ENCODE results near the gene MYLIP.

The MYLIP gene

DNA sequence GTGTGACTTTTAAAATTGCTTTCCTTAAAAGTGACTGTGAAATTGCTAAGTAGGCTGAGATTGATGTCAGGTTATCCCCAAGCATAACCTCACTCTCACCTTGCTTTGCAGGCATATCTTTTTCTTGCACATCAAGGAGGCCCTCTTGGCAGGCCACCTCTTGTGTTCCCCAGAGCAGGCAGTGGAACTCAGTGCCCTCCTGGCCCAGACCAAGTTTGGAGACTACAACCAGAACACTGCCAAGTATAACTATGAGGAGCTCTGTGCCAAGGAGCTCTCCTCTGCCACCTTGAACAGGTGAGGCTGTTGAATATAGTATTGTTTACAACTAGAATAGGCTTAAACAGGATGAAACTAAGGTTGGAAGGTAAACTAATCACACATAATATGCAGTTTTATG lies 12.6 kb downstream of the MYLIP start:
- no peak for DNase-seq (ENCODE audit: low spot score)

DNA sequence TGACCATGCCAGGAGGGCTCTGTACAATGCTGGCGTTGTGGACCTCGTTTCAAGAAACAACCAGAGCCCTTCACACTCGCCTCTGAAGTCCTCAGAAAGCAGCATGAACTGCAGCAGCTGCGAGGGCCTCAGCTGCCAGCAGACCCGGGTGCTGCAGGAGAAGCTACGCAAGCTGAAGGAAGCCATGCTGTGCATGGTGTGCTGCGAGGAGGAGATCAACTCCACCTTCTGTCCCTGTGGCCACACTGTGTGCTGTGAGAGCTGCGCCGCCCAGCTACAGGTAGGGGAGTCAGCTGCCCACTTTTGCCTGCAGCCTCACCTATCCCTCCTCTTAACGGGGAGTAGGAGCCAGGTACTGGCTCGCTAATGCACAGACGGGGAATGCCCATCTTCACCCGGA lies 16.2 kb downstream of the MYLIP start:
- no peak for DNase-seq (ENCODE audit: low spot score)

DNA sequence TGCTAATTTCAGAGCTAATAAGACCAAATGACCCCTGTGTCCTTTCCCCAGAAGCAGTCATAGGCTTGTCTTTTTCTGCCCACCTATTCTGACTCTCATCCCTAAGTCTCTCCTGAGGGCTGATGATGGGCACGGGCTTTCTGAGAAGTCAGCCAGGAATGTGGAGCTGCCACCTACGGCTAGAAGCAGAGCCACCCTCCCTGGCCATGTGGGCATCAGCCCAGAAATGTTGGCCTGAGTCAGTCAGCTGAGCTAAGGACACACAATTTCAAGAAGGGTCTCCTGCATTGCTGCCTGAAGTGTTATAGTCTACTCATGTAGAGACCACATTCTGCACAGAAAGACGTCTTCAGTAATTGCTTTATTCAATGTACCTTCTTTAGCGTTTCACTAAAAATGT lies 17.1 kb downstream of the MYLIP start:
- DNase-seq (ENCODE audit: low spot score): no peak

DNA sequence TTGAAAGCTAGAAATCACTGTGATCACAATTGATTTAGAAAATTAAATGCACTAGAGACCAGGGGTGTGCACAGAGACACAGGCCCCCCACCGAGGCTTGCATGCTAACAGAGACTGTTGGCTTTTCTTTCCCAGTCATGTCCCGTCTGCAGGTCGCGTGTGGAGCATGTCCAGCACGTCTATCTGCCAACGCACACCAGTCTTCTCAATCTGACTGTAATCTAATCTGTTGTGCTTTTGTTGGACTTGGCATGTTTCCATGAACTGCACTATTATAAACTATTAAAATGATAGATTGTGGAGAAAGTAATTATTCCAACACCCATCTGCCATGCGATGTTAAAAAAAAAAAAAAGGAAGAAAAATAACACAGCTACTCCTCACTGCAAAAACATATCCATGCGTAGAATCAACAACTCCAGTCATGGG lies 17.7 kb downstream of the MYLIP start:
- DNase-seq (ENCODE audit: low spot score): no peak

DNA sequence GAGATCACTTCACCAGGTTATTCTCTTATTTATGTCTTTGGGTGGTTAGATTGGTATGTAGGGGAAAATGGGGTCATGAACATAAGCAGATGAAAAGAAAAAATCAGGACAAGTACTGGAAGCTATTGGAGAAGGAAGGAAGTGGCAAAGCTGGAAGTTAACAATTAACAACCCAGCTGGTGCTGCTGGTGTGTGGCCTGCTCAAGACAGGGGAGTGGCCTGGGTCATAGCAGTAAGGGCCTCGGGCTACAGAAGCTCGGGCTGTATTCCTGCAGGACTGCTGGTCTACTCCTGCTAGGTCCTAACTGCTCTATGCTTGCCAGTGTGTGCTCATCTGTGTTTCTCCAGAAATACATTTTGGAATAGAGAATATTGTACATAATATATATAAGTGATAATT lies 19.6 kb downstream of the MYLIP start:
- DNase-seq (ENCODE audit: low spot score): no peak

DNA sequence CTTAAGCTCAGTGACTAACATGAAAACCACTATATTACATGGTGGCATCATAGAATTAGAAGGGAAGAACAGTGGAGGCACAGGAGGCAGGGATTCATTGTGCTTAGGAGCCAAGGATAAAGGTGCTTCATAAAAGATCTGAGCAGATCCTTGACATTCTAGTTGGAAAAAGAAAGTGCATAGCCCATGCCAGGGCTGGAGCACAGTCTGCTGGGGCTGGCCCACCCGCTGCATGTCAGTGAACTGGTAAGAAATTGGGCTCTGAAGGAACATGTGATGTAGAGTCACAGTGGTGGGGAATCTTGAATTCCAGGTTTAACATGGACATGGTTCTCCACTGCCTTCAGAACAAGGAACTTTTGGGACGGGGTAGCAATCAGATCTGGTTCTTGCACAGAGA lies 20.4 kb downstream of the MYLIP start:
- no peak for DNase-seq (ENCODE audit: low spot score)

DNA sequence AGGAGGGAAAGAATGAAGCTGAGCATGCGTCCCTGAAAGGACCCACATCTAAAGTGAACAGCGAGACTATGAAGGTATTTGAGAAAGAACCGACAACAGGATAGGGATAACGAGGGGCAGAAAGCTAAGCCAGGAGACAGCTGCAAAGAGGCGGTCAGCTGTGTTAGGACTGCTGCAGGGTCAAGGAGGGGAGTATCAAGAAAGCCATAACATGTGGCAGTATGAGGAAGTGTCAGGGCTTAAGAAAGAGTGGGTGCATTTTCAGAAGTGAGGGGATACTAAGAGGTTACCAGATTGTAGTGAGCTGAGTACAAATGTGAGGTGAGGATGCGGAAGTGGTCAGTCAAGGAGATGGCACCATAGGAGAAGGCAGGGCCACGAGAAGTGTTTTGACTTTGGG lies 21.2 kb downstream of the MYLIP start:
- no peak for DNase-seq (ENCODE audit: low spot score)

DNA sequence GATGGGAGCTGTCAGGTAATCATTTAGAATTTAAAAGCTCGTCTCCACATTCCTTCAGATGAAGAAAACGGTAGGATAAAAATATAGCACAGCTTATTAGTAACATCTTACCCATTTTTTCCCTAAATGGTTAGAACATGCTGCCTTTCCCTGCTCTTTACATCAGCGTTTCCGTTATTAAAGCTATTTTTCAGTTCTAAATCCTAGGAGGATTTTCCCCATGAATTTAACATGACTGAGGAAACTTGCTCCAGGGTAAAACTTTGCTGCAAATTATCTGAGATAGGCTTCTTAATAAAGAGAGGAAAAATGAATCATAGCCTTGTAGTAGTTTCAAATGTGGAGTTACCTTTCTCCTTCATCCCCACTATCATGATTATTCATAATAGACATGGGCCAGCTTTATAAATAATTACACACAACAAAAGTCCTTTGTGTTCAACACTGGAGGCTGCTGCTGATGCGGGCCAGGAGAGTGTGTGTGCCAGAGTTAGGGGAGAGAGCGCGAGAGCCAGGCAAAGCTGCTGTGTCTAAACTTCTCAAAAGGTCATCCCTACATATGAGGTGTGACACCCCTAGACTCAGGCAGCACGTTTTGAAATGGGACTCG lies 24.4 kb downstream of the MYLIP start:
- no peak for DNase-seq (ENCODE audit: low spot score)

DNA sequence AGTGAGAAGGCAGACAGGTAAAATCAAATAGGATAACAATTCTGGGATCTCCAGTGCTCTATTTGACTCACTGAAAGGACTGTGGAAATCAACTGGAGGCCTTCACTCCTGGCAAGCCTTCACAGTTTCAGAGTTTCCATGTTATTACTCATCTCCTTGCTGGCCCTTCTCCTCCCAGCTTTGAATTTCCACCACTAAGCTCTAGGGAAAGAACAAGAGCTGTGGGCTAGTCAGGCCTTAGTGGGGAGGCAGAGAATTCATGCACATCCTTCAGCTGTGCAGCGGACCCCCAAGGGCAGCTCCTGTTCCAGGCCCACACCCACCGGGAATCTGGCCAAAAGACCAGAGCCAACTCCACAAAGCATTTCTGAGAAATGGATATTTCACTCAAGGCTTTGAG lies 26.0 kb downstream of the MYLIP start:
- DNase-seq (ENCODE audit: low spot score): no peak

DNA sequence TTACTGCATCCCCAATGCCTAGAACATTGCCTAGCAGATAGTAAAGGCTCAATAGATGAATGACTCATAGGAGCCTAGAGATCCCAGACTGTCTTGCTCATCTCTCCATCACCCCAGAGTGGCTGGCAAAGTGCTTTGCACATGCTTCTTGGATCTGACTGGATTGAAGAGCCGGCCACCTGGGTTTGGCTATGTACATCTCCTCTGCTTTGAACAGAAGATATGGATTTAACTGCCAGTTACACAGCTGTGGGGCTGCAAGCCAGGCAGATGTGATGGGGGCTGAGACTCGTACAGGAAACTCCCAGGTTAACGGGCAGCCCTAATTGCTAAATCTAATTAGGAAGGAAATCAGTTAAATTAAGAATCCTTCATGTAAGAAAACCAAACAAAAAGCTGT lies 28.6 kb downstream of the MYLIP start:
- no peak for DNase-seq (ENCODE audit: low spot score)

DNA sequence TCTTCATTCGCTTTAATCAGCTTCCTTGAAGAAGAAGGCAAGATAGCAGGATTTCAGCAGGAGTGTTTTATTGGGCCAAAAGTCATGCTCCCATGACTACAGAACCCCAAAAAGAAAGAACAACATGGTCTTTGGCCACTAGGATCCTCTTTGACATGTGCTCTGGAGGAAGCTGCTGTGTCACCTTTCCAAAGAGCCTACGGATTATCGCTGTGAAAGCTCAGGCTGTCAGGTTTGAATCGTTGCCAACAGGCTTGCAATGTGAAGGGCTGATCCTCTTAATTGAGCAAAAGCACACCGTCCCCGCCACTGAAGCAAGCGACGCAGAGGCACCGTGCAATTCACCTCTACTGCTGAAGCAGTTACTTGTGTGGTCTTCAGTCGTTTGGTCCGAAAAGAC lies 29.0 kb downstream of the MYLIP start:
- DNase-seq (ENCODE audit: low spot score): peak; percentile 54

DNA sequence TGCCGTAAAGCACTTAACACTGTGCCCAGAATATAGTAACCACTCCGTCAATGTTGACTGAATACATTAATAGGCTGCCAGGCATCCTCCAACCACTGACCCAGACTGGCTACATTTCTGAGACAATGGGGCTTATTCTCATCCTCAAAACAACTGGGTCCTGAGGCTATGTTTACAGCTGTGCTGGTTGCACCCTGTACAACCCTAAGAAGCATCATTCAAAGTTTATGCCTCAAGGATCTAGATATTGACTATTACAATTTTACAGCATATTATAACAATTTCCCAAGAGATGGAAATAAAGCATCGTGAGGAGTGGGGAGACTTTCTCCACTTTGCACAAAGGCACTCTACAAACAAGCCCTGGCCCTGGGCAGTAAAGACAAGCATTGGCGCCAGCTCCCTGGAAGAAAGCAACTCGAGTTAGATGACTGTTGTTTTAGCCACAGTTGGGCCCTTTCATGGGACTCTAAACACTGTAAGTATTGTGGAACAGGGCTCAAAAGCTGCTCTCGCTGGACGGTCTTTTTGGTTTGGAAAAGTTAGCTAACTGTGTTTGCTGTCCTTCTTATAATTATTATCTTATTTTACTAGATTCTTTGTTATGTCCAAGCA lies 30.2 kb downstream of the MYLIP start:
- peak; percentile 93 for DNase-seq (ENCODE audit: low spot score)

DNA sequence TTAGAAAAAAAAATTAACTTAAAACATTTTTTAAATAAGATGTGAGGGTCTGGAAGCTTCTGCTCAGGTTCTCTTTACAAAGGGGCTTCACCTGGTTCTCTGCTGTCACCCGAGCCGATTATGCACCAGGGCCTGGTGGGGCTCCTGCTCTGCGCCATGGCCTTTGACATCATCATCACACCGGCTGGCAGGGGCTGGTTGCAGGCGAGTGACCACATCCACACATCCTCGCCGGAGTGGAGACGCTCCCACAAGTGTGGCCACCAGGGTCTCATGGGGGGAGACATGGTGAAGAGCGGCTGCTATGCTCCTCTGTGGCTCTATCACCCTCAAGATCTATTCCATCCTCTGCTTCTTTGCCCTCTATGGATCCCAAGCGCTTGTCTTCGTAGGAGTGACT lies 31.9 kb downstream of the MYLIP start:
- no peak for DNase-seq (ENCODE audit: low spot score)

DNA sequence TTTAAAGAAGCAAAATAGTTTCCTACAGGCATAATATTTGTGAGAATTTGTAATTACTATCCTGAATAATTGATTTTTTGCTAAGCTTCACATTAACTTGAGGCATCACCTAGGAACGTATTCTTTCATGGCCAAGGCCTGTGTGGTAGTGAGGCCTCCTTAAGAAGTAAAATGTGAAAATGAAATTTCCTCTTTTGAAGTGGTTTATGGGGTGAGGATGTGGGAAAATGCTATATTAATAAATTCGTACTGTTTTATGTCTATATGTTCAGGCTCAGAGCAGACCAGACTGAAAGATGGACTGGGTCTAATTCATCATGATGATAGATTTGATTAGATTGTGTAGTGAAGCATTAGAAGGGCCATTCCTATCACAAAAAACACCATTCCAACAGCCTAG lies 33.1 kb downstream of the MYLIP start:
- no peak for DNase-seq (ENCODE audit: low spot score)

DNA sequence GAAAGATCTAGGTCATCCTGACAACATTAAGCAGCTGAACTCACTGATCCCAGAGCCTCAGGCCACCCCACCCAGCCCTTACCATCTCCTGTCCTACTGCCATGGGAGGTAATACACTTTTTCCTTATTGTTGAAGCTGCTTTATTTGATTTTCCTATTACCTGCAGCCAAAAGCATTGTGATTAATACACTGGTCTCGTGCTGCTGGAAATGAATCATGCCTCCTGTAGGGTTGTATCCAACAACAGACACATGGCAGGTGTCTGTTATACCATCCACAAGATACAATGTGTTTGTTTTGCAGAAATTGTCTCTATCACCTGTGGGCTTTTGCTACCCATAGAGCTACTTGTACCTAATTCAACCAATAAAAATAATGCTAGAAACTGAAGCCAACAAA lies 34.2 kb downstream of the MYLIP start:
- no peak for DNase-seq (ENCODE audit: low spot score)

DNA sequence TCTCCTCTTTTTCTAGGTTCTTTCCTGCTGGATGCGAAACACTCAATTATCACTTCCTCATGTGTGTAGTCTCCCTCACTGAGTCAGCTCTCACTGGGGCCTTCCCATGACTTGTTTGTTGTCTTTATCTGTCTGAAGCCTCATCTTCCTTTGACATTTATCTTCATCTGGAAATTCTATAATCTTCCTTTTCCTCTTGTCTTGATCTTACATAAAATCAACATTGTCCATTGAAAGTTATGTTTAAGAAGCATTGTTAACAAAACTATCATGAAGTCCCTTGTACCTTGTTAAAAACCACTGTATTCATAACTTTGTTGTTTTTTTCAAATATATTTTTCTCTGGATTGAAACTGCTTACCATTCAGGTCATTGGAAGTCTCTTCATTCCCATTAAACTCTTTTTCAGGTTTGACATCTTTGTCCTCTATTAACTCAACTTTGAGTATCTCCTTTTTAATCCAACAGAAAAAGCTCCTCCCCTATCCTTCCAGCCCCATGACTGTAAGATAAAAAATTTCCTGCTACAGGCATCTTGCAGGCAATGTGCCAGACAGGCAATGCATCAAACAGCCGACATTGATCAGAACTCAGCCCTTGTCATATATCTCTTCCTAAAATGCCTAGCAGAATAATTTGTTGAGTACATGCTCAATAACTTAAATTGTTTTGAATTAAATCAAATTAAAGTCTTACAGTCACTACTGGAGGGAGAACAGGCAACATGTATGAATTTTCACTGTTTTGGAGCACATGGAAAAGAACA lies 34.8 kb downstream of the MYLIP start:
- DNase-seq (ENCODE audit: low spot score): no peak

DNA sequence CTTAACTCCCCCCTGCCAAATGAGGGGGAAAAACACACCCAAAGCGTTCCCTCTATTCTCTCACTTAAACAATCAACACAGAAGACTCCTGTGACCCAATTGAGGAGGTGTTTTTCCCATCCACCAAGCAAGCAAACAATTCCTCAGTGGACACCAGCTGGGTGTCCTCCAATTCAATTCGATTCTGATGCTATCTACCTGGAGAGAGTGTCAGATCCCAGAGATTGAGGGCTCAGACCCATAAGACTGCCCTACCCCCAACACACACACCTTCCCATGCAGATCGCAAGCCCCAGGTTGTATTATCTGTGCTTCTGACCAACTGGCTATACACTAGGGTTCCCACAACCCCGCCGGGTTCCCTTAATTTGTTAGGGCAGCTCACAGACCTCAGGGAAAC lies 36.8 kb downstream of the MYLIP start:
- no peak for DNase-seq (ENCODE audit: low spot score)

DNA sequence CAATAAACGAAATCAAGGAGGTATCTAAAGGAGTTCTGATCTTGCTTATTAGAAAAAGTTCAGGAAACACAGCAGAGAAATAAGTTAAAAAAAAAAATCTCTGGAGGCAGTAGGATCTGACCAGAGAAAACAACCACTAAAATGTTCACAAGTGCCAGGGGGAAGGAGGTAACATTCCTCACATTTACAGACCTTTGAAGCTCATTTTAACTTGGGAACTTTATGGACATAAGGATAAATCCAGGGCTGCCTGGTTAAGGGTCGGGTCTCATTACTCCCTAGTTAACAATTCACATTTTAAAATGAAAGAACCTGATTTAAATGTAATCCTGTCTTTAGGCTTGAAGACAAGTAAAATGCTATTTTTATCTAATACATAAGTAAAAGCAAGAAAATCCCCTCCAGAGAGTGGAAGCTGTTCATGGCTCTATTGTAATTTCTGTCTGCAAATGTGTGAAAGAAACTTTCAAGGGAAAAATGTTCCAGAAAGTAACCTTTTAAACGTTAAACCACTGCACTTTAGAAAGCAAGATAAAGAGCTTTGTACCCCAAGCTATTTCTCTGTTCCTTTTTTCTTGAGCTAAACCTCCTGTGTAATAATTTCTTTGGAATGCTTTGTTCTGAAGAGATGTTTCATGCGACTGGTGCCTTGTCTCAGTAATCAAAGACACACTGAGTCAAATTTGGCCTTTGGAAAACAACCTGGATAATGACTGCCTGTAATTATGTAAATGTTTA lies 38.2 kb downstream of the MYLIP start:
- no peak for DNase-seq (ENCODE audit: low spot score)

DNA sequence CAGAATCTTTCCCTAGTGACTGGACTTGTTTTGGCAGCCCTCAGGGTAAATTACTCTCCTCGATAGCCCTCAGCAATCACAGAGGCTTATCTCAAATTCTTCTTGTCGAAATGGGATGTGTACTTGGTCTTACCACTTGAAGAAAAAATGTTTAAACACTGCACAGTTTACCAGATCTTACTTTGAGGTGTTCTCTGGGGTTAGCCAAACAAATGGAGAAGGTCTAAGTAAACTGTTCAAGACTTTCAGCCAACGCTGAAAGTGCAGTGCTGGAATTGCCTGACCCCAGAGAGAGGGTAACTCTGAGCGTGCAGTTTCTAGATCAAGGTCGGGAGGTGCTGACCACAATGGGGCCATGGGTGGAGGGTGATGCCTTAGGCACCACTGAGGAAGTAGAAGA lies 39.2 kb downstream of the MYLIP start:
- DNase-seq (ENCODE audit: low spot score): no peak

DNA sequence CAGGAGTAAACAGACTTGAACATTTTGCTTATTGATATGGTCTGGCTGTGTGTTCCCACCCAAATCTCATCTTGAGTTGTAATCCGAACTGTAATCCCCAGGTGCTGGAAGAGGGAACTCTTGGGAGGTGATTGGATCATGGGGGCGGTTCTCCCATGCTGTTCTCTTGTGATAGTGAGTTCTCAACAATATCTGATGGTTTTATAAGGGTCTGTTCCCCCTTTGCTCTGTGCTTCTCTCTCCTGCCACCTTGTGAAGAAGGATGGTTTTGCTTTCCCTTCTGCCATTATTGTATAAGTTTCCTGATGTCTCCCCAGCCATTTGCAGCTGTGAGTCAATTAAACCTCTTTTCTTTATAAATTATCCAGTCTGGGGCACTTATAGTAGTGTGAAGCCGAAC lies 40.0 kb downstream of the MYLIP start:
- peak; percentile 65 for DNase-seq (ENCODE audit: low spot score)

DNA sequence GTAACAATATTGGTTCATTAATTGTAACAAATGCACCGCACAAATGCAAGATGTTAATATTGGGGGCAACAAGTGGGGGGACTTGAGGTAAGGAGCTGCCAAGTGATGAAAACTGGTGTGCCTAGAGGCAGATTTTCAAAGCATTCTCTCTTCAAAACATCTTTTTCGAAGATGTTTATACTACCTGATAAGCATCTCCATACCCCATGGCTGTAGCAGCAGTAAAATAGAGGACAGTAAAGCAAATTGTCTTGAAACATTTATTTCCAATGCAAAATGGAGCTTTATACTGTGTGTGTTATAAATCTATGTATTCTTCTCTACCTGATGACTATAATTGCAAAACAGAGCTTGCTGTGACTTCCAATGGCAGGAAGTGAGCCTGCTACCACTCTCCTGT lies 42.5 kb downstream of the MYLIP start:
- DNase-seq (ENCODE audit: low spot score): no peak

DNA sequence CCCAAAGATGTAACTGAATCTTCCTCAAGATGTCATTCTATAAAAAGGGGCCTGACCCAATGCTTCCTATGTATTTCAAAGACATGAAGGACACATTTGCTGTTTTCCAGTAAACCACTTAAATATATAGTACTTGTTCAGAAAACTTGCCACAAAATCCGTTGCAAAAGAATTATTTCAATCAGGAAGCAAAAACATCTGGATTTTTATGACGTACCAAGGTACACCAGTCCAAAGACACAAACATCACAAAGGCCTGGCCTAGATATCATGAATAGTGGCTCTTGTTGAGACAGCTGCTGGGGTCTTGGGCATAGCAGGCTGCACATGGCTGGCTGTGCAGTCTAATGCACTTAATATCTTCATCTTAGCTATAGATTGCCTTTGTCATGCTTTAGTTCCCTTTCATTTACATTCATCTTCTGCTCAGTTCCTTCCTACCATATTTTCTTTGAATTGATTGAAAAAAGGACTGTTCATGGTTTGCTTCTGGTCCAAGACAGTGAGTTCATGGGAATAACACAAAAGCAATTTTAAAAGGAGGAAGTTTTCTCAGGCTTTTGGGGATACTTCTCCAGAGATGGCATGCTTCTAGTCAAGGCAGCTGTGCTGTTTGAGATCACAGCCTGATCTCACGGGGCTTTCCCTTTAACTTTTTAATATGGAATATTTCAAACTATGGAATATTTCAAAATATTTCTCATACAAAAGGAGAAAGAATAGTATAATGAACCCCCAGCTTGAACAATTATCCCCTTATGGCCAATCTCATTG lies 44.5 kb downstream of the MYLIP start:
- no peak for DNase-seq (ENCODE audit: low spot score)
